Adrenal gland (tissue), 19 donors: ENCODE measurements around the gene ACOX3. TPM values are rescaled to one million over a fixed set of nuclear protein-coding genes. Genes with fewer than 3 reads are reported as not detected.
"Not testable (repeated sequence)": the region's sequence is repeated elsewhere in the genome, so short reads cannot be mapped to it uniquely, and the experiment has no call there.

ENCODE experiments used
- DNase-seq, 7 donors: peaks; one replicate each; pipeline ENCODE4 v3.0.0-alpha.2; 2019 to 2020
- H3K27ac ChIP-seq, 5 donors: fragments of 200-600 bp; sonication (generic) in 4 of 5; 1 replicate in 3 of 5; 2 replicates in 2 of 5; pipeline versions ENCODE4 v1.5.1 to v1.8.0; 2016 to 2020; ENCODE audit warnings: mild to moderate bottlenecking in 1 of 5
- H3K27me3 ChIP-seq: fragments of 200-600 bp; 2 replicates; pipeline ENCODE4 v1.8.0; 2021
- H3K36me3 ChIP-seq, 2 donors: fragments of 200-600 bp; replicated peaks in 1 of 2; 1 replicate in 1 of 2; 2 replicates in 1 of 2; pipeline versions ENCODE4 v1.5.1 to v1.8.0; 2018 to 2022
- H3K4me1 ChIP-seq, 2 donors: fragments of 200-600 bp; replicated peaks in 1 of 2; 1 replicate in 1 of 2; 2 replicates in 1 of 2; pipeline versions ENCODE4 v1.5.1 to v1.8.0; 2018 to 2021
- H3K4me3 ChIP-seq, 4 donors: fragments of 200-600 bp; sonication (generic) in 3 of 4; one replicate each; pipeline ENCODE4 v1.5.1; 2016 to 2018
- H3K9me3 ChIP-seq, 3 donors: fragments of 200-600 bp; sonication (generic) in 1 of 3; replicated peaks in 1 of 3; 1 replicate in 2 of 3; 2 replicates in 1 of 3; pipeline versions ENCODE4 v1.5.1 to v1.8.0; 2016 to 2021
- CTCF ChIP-seq, 6 experiments: fragments of 450-650 bp in 4 of 6; fragments of 200-600 bp in 2 of 6; sonication (generic) in 1 of 6; IDR thresholded peaks; 1 replicate in 5 of 6; 2 replicates in 1 of 6; pipeline versions ENCODE4 v1.5.1 to v1.8.0; 2016 to 2021; ENCODE audit warnings: antibody characterized with exemption in 6 of 6, mild to moderate bottlenecking in 2 of 6, moderate library complexity in 1 of 6
- POLR2A ChIP-seq, 2 donors: fragments of 450-650 bp; IDR thresholded peaks; one replicate each; pipeline ENCODE4 v1.6.1; 2017; ENCODE audit warnings: antibody characterized with exemption in 2 of 2, mild to moderate bottlenecking in 2 of 2, moderate library complexity in 1 of 2
- WGBS, 4 donors: extraction: QIAGEN DNeasy Blood & Tissue Kit in 2 of 4; methylation state at CpG; one replicate each; pipeline versions ENCODE4 v1.1.5 to v1.1.7; 2013 to 2017; 5-methylcytosine and 5-hydroxymethylcytosine counted together
- intact Hi-C, 2 donors: fragments of 100-400 bp; cut with DNase I; formaldehyde crosslinking; loops; one replicate each; pipeline versions ENCODE4 v1.14.1 to v1.15.0; 2022 to 2023
- long read RNA-seq, 10 donors: library from polyadenylated mRNA in 3 of 10; unstranded in 2 of 10; stranded (forward) in 1 of 10; transcript quantifications; one replicate each; pipeline ENCODE4 v2.0.0 and lab custom pipeline, GENCODE V29; 2021 to 2026
- polyA plus RNA-seq, 3 donors: library from polyadenylated mRNA; stranded (reverse); fragments of 200-250 nt in 2 of 3; fragments of 350-450 nt in 1 of 3; fragmentation: Illumina TruSeq in 1 of 3; extraction: RNeasy Lipid Tissue Mini Kit (QIAGEN cat#74804) in 1 of 3; gene quantifications; one replicate each; pipeline ENCODE4 v1.2.3, GENCODE V29; 2013 to 2014
- total RNA-seq, 9 donors: library from RNA; depleted of rRNA in 4 of 9; stranded (reverse); fragments of >200 nt in 4 of 9; fragments of 120-200 nt in 1 of 9; fragmentation: NEBNext Ultra II Directional in 1 of 9; extraction: Animal tissue kit (Norgen Biotek cat#: 25700) in 1 of 9; gene quantifications; one replicate each; pipeline versions ENCODE4 v1.1.0 to v1.2.4, GENCODE V29; 2013 to 2023
- donor health status: healthy with polysubstance abuse.
- donor health status: Bipolar disorder and iron deficiency.
- donor health status: DM: yes; HTN: yes; CAD: no.
- donor health status: DM: no; HTN: no; CAD: no.
- donor health status: DM: no; HTN: no; CAD: no.
- donor health status: DM: yes; HTN: yes; CAD: no.

Gene ACOX3
- total RNA-seq (10 to 100 TPM; 16.6 to 44.2 (median 26.2) TPM), polyA plus RNA-seq (10 to 100 TPM; 10.4 to 29.4 (median 27.3) TPM)
- long read RNA-seq, donor 1, partial matches to known transcripts: 0 of 1 reads
- long read RNA-seq, donor 1, other reads (novel, unspliced or antisense): 0 of 1 reads
- long read RNA-seq, donor 2: 0 reads
- long read RNA-seq, donor 3, partial matches to known transcripts: 0 of 2 reads
- long read RNA-seq, donor 3, other reads (novel, unspliced or antisense): 0 of 2 reads
- long read RNA-seq, donor 4, transcript ACOX3-203 (18 exons, 2,253 nt): major isoform, 5 of 19 reads
- long read RNA-seq, donor 4, partial matches to known transcripts: 8 of 19 reads
- long read RNA-seq, donor 4, other reads (novel, unspliced or antisense): 2 of 19 reads
- long read RNA-seq, donor 5, transcript ACOX3-203 (18 exons, 2,253 nt): major isoform, 34 of 72 reads
- long read RNA-seq, donor 5, transcript ACOX3-201 (18 exons, 2,860 nt): minor isoform, 14 of 72 reads
- long read RNA-seq, donor 5, transcript ACOX3-202 (17 exons, 2,374 nt): minor isoform, 6 of 72 reads
- long read RNA-seq, donor 5, partial matches to known transcripts: 2 of 72 reads
- long read RNA-seq, donor 5, other reads (novel, unspliced or antisense): 16 of 72 reads
- long read RNA-seq, donor 6, partial matches to known transcripts: 4 of 7 reads
- long read RNA-seq, donor 6, other reads (novel, unspliced or antisense): 1 of 7 reads
- long read RNA-seq, donor 7, partial matches to known transcripts: 0 of 1 reads
- long read RNA-seq, donor 7, other reads (novel, unspliced or antisense): 0 of 1 reads
- long read RNA-seq, donor 8, partial matches to known transcripts: 0 of 3 reads
- long read RNA-seq, donor 8, other reads (novel, unspliced or antisense): 0 of 3 reads
- long read RNA-seq, donor 9, partial matches to known transcripts: 0 of 1 reads
- long read RNA-seq, donor 9, other reads (novel, unspliced or antisense): 0 of 1 reads
- long read RNA-seq, donor 10, partial matches to known transcripts: 0 of 3 reads
- long read RNA-seq, donor 10, other reads (novel, unspliced or antisense): 0 of 3 reads

- TF ChIP-seq CTCF (IDR thresholded peaks at IDR 0.05): no peak
- TF ChIP-seq POLR2A (IDR thresholded peaks at IDR 0.05): peak; percentile 6 to 61
- DNase-seq: peak; percentile 88 to 97 (median 94)
- peaks cover 18 to 42% of the 10 kb centered on the region in 2 donors for H3K4me1 ChIP-seq
- H3K27ac ChIP-seq: peak within 1 kb of the TSS; percentile 92 to 98 (median 96)
- H3K4me3 ChIP-seq: peak within 1 kb of the TSS; percentile 46 to 91 (median 79)
- no peaks in the 10 kb centered on the region for H3K36me3 ChIP-seq
- intact Hi-C loops: no loop called here
- peaks cover 0 to 7% (median 0%) of the 10 kb centered on the region in 3 donors for H3K9me3 ChIP-seq
- no peaks in the 10 kb centered on the region for H3K27me3 ChIP-seq
- 0% methylated on average over 8 to 60 of the region's 60 CpGs for WGBS, 4 donors
Measured at GRCh38 chr4:8440492-8441311, at the start of gene ACOX3, which contains the start of gene TRMT44. ACOX3 (minus strand) TSS chr4:8440723; CDS start chr4:8416521, 24,202 bp downstream. TRMT44 (plus strand) TSS chr4:8440777; CDS start chr4:8440823, 46 bp downstream.

GRCh38 chr4:8488791-8489369 lies 48.4 kb upstream of the ACOX3 start:
- Histone ChIP-seq H3K4me1 (no peaks in the 10 kb centered on the region), H3K27me3 (no peaks in the 10 kb centered on the region), H3K27ac (no peak overlapping the region), H3K4me3 (no peak overlapping the region), H3K36me3 (no peaks in the 10 kb centered on the region), H3K9me3 (no peaks in the 10 kb centered on the region)
- TF ChIP-seq POLR2A (IDR thresholded peaks at IDR 0.05): no peak
- TF ChIP-seq CTCF (IDR thresholded peaks at IDR 0.05): no peak
- no peak for DNase-seq
- WGBS, 4 donors: 80 to 98% (median 89%) methylated on average over 4 to 5 of the region's 5 CpGs
- intact Hi-C loops: no loop called here

GRCh38 chr4:8486643-8487042 lies 46.1 kb upstream of the ACOX3 start:
- DNase-seq, H3K27ac ChIP-seq, H3K4me3 ChIP-seq, H3K36me3 ChIP-seq, H3K27me3 ChIP-seq, H3K4me1 ChIP-seq, H3K9me3 ChIP-seq, intact Hi-C loops: not testable (repeated sequence)
- WGBS, 4 donors: 49 to 60% (median 59%) methylated on average over 8 to 9 of the region's 9 CpGs

GRCh38 chr4:8480221-8480620 lies 39.7 kb upstream of the ACOX3 start:
- H3K9me3 ChIP-seq: no peaks in the 10 kb centered on the region
- H3K36me3 ChIP-seq: peaks cover 0 to 7% of the 10 kb centered on the region in 2 donors
- no peak for DNase-seq
- WGBS, 4 donors: 91 to 94% (median 92%) methylated on average over 10 to 11 of the region's 11 CpGs
- TF ChIP-seq POLR2A (IDR thresholded peaks at IDR 0.05) (no peak), CTCF (IDR thresholded peaks at IDR 0.05) (no peak)
- intact Hi-C loops: no loop called here
- no peaks in the 10 kb centered on the region for H3K27me3 ChIP-seq
- H3K27ac ChIP-seq: no peak overlapping the region
- no peak overlapping the region for H3K4me3 ChIP-seq
- no peaks in the 10 kb centered on the region for H3K4me1 ChIP-seq
